Upper lobe of left lung (tissue), 6 donors: ENCODE data around the gene HPRT1. TPM values are rescaled to one million over a fixed set of nuclear protein-coding genes. Genes with fewer than 3 reads are reported as not detected.

Experiments used
- ATAC-seq, 2 donors: fragments of 200-7000 bp; cut with Tn5 transposase; one replicate each; pipeline ENCODE4 v1.9.1; 2022; ENCODE audit warnings: mild to moderate bottlenecking in 2 of 2, moderate library complexity in 2 of 2; ENCODE audit not compliant: low FRiP score in 2 of 2
- DNase-seq, 2 donors: peaks; one replicate each; pipeline ENCODE4 v3.0.0-alpha.2; 2019 to 2020
- H3K27ac ChIP-seq, 4 donors: fragments of 200-600 bp; sonication (generic); one replicate each; pipeline ENCODE4 v1.5.1; 2016 to 2019
- H3K27me3 ChIP-seq, 4 donors: fragments of 200-600 bp; sonication (generic); one replicate each; pipeline ENCODE4 v1.5.1; 2017 to 2019
- H3K36me3 ChIP-seq, 4 donors: fragments of 200-600 bp; sonication (generic); one replicate each; pipeline ENCODE4 v1.5.1; 2016 to 2019
- H3K4me1 ChIP-seq, 4 donors: fragments of 200-600 bp; sonication (generic); one replicate each; pipeline ENCODE4 v1.5.1; 2018 to 2019
- H3K4me3 ChIP-seq, 4 donors: fragments of 200-600 bp; sonication (generic); one replicate each; pipeline ENCODE4 v1.5.1; 2017 to 2019; ENCODE audit warnings: mild to moderate bottlenecking in 2 of 4, moderate library complexity in 1 of 4
- H3K9me3 ChIP-seq, 4 donors: fragments of 200-600 bp; sonication (generic); one replicate each; pipeline ENCODE4 v1.5.1; 2018 to 2019
- CTCF ChIP-seq, 6 experiments: fragments of 450-650 bp in 4 of 6; fragments of 200-600 bp in 2 of 6; sonication (generic) in 2 of 6; IDR thresholded peaks; one replicate each; pipeline ENCODE4 v1.5.1; 2016 to 2019; ENCODE audit warnings: antibody characterized with exemption in 6 of 6
- EP300 ChIP-seq, 4 donors: sonication (generic); formaldehyde crosslinking; IDR thresholded peaks; one replicate each; pipeline ENCODE4 v1.5.1; 2017; ENCODE audit warnings: antibody characterized with exemption in 4 of 4, control low read depth in 2 of 4
- POLR2A ChIP-seq, 4 donors: fragments of 450-650 bp; IDR thresholded peaks; one replicate each; pipeline ENCODE4 v1.5.1; 2016 to 2017; ENCODE audit warnings: antibody characterized with exemption in 4 of 4, mild to moderate bottlenecking in 2 of 4
- POLR2AphosphoS5 ChIP-seq, 2 donors: sonication (generic); formaldehyde crosslinking; IDR thresholded peaks; one replicate each; pipeline ENCODE4 v1.5.1; 2017; ENCODE audit warnings: antibody characterized with exemption in 2 of 2
- WGBS, 2 donors: methylation state at CpG; one replicate each; pipeline ENCODE4 v1.1.5; 2017 to 2018; 5-methylcytosine and 5-hydroxymethylcytosine counted together
- total RNA-seq, 6 donors: library from RNA; depleted of rRNA in 4 of 6; stranded (reverse); fragments of >200 nt in 4 of 6; gene quantifications; one replicate each; pipeline versions ENCODE4 v1.1.0 to v1.2.1, GENCODE V29; 2016 to 2021
- donor health status: DM: no; HTN: no; CAD: no; lungs with moderate emphysema.
- donor health status: DM: no; HTN: yes; CAD: no; lungs with severe emphysema.

The HPRT1 gene
- total RNA-seq, 6 donors from 2014 or later, result 4.4 to 17.2 (median 14.5) TPM

DNA sequence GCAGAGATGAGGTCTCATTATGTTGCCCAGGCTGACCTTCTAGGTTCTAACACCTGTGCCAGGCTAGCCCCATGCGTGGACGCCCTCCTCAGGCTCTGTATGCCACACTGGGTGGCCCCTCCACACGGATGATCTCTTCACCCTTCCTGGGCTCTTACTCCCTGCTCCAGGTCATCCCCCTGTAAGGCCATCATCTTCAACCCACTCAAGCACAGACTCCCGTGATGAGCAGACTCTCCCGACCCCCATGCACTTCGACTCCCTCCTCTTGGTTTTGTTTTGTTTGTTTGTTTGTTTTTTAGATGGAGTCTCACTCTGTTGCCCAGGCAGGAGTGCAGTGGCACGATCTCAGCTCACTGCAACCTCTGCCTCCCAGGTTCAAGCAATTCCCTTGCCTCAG is 70.9 kb downstream of the HPRT1 start:
- Histone ChIP-seq H3K4me3 (no peak overlapping the region), H3K27me3 (no peaks in the 10 kb centered on the region), H3K36me3 (no peaks in the 10 kb centered on the region), H3K9me3 (no peaks in the 10 kb centered on the region), H3K4me1 (no peaks in the 10 kb centered on the region), H3K27ac (no peak overlapping the region)
- DNase-seq (no peak), ATAC-seq (peak in 1 of 2 donors; percentile 17)
- no peak for TF ChIP-seq EP300 (IDR thresholded peaks at IDR 0.05)
- no peak for TF ChIP-seq POLR2A (IDR thresholded peaks at IDR 0.05)
- no peak for TF ChIP-seq POLR2AphosphoS5 (IDR thresholded peaks at IDR 0.05)
- no peak for TF ChIP-seq CTCF (IDR thresholded peaks at IDR 0.05)
- WGBS, 2 donors, result 88 to 89% methylated on average over 6 to 7 of the region's 7 CpGs

DNA sequence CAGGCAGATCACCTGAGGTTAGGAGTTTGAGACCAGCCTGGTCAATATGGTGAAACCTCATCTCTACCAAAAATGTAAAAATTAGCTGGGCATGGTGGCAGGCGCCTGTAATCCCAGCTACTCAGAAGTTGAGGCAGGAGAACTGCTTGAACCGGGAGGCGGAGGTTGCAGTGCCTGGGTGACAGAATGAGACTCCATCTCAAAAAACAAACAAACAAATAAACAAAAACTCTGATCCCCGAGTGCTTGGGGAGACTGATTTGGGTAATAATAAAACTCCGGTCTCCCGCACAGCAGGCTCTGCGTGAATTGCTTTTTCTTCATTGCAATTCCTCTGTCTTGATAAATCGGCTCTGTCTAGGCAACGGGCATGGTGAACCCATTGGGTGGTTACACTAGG is 73.4 kb downstream of the HPRT1 start:
- no peak for TF ChIP-seq CTCF (IDR thresholded peaks at IDR 0.05)
- TF ChIP-seq EP300 (IDR thresholded peaks at IDR 0.05), result no peak
- no peak for TF ChIP-seq POLR2AphosphoS5 (IDR thresholded peaks at IDR 0.05)
- no peak for TF ChIP-seq POLR2A (IDR thresholded peaks at IDR 0.05)
- ATAC-seq (no peak), DNase-seq (no peak)
- H3K27ac ChIP-seq, result no peak overlapping the region
- no peaks in the 10 kb centered on the region for H3K9me3 ChIP-seq
- H3K4me1 ChIP-seq, result peaks cover 0 to 6% (median 0%) of the 10 kb centered on the region in 4 donors
- H3K27me3 ChIP-seq, result no peaks in the 10 kb centered on the region
- no peaks in the 10 kb centered on the region for H3K36me3 ChIP-seq
- no peak overlapping the region for H3K4me3 ChIP-seq
- 78 to 91% methylated on average over 9 of the region's 9 CpGs for WGBS, 2 donors

DNA sequence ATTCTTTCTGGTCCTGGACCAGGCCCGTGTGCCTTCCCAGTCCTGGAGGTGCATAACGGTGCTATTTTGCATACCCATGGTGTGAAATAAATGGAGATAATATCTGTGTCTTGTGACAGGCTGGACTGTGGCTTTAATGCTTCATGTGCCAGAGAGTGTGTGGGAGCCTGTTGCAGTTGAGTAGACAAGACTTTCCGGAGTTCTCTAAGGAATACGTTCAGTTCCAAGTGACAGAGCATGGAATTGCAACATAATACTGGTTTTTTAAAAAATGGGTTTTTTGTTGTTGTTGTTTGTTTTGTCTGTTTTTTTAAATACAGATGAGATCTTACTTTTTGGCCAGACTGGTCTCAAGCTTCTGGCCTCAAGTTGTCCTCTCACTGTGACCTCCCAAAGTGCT is 74.0 kb downstream of the HPRT1 start:
- ATAC-seq (no peak), DNase-seq (no peak)
- no peaks in the 10 kb centered on the region for H3K9me3 ChIP-seq
- 73 to 79% methylated on average over 4 of the region's 4 CpGs for WGBS, 2 donors
- no peaks in the 10 kb centered on the region for H3K27me3 ChIP-seq
- TF ChIP-seq POLR2A (IDR thresholded peaks at IDR 0.05) (no peak), CTCF (IDR thresholded peaks at IDR 0.05) (no peak), EP300 (IDR thresholded peaks at IDR 0.05) (no peak), POLR2AphosphoS5 (IDR thresholded peaks at IDR 0.05) (no peak)
- H3K27ac ChIP-seq, result no peak overlapping the region
- peaks cover 0 to 6% (median 0%) of the 10 kb centered on the region in 4 donors for H3K4me1 ChIP-seq
- H3K4me3 ChIP-seq, result no peak overlapping the region
- no peaks in the 10 kb centered on the region for H3K36me3 ChIP-seq

DNA sequence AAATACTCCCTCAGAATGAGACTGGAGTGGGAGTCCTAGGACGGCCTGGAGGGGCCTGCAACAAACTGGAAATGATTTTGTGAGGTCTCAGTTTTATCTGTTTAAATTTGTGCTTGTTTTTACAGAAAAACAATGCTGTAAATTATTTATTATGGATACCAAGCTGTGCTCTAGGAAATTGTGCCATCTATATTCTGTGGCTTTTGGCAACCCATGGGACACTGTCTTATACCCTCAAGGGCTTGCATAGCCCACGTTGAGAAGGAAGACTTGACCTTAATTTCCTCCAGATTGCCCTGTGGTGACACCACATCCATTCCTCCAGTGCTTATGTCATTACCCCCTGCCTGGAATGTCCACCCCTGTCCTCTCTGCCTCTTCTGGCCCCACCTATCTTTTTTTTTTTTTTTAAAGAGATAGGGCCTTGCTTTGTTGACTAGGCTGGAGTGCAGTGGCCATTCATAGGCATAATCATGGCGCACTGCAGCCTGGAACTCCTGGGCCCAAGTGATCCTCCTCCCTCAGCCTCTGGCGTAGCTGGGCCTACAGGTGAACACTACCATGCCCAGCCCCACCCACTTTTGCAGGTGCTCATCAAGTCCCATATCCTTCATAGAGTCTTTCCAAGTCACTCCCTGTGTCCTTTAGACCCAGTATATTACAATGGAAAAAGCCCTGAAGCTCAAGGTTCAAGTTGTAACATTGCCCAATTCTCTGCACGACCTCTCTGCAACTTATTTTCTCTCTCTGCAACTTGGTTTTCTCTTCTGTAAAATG is 77.4 kb downstream of the HPRT1 start:
- H3K36me3 ChIP-seq, result no peaks in the 10 kb centered on the region
- DNase-seq, result no peak
- ATAC-seq, result peak; percentile 27 to 34
- peaks cover 0 to 6% (median 0%) of the 10 kb centered on the region in 4 donors for H3K4me1 ChIP-seq
- H3K27me3 ChIP-seq, result no peaks in the 10 kb centered on the region
- no peaks in the 10 kb centered on the region for H3K9me3 ChIP-seq
- 59% methylated on average over 4 to 5 of the region's 5 CpGs for WGBS, 2 donors
- H3K27ac ChIP-seq, result no peak overlapping the region
- TF ChIP-seq POLR2AphosphoS5 (IDR thresholded peaks at IDR 0.05), result no peak
- no peak for TF ChIP-seq EP300 (IDR thresholded peaks at IDR 0.05)
- no peak for TF ChIP-seq CTCF (IDR thresholded peaks at IDR 0.05)
- H3K4me3 ChIP-seq, result no peak overlapping the region

GRCh38 chrX:134538316-134538715 is 78.4 kb downstream of the HPRT1 start:
- no peak overlapping the region for H3K4me3 ChIP-seq
- no peaks in the 10 kb centered on the region for H3K36me3 ChIP-seq
- DNase-seq (no peak), ATAC-seq (no peak)
- 79 to 100% methylated on average over 1 to 5 of the region's 5 CpGs for WGBS, 2 donors
- H3K27me3 ChIP-seq, result no peaks in the 10 kb centered on the region
- peaks cover 0 to 6% (median 0%) of the 10 kb centered on the region in 4 donors for H3K4me1 ChIP-seq
- TF ChIP-seq POLR2A (IDR thresholded peaks at IDR 0.05), result no peak
- TF ChIP-seq EP300 (IDR thresholded peaks at IDR 0.05), result no peak
- TF ChIP-seq POLR2AphosphoS5 (IDR thresholded peaks at IDR 0.05), result no peak
- TF ChIP-seq CTCF (IDR thresholded peaks at IDR 0.05), result no peak
- H3K9me3 ChIP-seq, result no peaks in the 10 kb centered on the region
- H3K27ac ChIP-seq, result no peak overlapping the region
